MV-4-11 (cell line): ENCODE data around the gene PLEKHG4B.
"Not testable (repeated sequence)": the region's sequence is repeated elsewhere in the genome, so short reads cannot be mapped to it uniquely, and the experiment has no call there.

ENCODE experiments used
- DNase-seq: peaks from one replicate; lab custom pipeline; 2025; lab: John Stamatoyannopoulos, UW

The PLEKHG4B gene

GRCh38 chr5:155651-156410, 63.9 kb downstream of the PLEKHG4B start:
- no peak for DNase-seq

- DNase-seq, result no peak
Observed at GRCh38 chr5:156411-157072, 64.6 kb downstream of the PLEKHG4B start.

DNA sequence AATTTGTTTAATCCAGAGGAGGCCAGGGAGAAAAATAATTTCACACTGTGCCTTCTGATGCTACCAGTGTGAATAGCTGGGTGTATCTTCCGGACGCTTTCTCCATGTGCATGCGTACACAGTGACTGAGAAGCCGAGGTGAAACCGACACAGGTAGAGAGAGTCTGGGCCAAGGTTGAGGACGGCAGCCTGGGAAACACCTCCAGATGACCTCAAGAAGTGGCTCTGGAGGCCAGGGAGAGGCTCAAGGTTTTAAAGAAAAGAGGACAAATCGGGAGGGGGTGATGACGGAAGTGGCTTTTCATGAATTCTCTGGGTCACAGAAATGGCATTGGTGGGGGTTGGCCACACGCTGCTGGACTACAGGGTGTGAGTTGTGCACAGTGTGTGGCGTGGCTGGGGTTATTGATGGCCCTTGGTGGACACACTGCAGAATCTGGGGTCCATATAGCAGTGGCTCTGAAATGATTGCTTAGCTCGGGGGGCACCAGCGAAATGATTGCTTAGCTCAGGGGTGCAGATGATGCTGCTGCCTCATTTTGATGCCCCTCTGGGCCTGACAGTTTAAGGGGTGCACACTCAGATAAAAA, 65.3 kb downstream of the PLEKHG4B start:
- no peak for DNase-seq

- no peak for DNase-seq
Observed at GRCh38 chr5:157801-158200, 65.8 kb downstream of the PLEKHG4B start.

GRCh38 chr5:158807-159447, 67.0 kb downstream of the PLEKHG4B start:
- no peak for DNase-seq

DNA sequence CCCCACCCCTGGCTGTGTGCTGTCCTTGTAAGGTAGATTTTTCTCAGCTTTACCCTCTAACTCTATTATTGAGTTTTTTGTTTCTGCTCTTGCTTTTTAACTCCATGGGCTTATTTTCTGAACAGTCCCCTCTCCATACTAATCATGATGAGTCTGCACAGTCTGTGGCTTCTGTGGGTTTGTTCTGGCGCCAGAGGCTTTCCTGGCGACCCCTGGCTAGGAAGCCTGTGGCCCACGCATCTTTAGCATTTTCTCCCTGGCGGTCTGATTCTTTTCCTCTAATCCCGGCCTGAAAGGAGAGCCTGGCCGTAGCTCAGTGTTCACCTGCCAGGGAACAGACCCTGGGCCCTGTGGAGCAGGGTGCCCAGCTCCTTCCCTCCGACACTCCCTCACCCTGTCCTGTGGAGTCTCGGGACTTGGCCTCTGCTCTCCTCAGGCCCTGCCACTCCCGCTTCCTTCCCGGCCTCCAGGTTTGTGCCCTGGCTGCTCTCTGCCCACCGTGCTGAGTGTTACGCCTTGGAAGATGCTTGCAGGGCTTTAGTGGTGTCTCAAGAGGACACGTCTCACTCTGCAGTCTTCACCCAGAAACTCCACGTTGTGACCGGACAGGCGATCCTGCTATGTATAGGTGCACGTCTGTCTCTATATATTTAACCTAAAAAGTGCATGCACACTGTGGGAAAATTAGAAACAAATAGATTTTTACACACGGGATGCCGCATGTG, 67.6 kb downstream of the PLEKHG4B start:
- DNase-seq, result no peak

GRCh38 chr5:160173-160510, 68.2 kb downstream of the PLEKHG4B start:
- no peak for DNase-seq

GRCh38 chr5:160921-161802, 69.2 kb downstream of the PLEKHG4B start:
- no peak for DNase-seq

DNA sequence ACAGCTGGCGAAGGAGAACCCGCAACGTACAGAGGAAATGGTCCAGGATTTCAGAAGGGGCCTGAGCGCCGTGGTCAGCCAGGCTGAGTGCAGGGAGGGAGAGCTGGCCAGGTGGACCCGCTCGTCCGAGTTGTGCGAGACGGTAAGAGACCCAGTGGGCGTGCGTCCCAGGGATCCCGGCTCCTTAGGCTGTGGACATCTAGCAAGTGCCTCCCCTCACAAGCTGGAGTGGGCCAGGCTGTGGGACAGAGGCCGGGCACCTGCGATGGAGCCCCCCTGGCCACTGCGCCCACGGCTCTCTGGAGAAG, 69.8 kb downstream of the PLEKHG4B start:
- no peak for DNase-seq

- no peak for DNase-seq
Observed at GRCh38 chr5:162190-162564, 70.2 kb downstream of the PLEKHG4B start.

GRCh38 chr5:162565-163337, 70.8 kb downstream of the PLEKHG4B start:
- DNase-seq, result no peak

DNA sequence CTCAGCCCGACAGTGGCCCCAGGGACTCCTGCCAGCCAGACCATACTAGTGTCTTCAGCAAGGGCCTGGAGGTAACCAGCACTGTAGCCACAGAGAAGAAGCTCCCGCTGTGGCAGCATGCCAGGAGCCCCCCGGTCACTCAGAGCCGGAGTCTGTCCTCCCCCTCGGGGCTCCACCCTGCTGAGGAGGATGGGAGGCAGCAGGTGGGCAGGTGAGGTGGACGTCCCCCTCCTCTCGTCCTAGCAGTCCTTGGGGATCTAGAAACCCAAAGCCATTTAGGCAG, 71.3 kb downstream of the PLEKHG4B start:
- no peak for DNase-seq

GRCh38 chr5:163841-164240, 71.9 kb downstream of the PLEKHG4B start:
- DNase-seq, result no peak

DNA sequence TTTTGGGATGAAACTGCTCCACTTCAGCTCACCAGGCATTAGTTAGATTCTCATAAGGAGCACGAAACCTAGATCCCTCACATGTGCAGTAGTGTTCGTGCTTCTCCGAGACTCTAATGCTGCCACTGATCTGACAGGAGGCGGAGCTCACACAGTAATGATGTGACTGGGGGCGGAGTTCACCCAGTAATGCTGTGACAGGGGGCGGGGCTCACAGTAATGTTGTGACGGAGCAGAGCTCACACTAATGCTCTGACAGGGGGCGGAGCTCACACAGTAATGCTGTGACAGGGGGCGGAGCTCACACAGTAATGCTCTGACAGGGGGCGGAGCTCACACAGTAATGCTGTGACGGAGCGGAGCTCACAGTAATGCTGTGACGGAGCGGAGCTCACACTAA, 72.3 kb downstream of the PLEKHG4B start:
- DNase-seq, result no peak

GRCh38 chr5:164783-165182, 72.8 kb downstream of the PLEKHG4B start:
- not testable (repeated sequence) for DNase-seq

DNA sequence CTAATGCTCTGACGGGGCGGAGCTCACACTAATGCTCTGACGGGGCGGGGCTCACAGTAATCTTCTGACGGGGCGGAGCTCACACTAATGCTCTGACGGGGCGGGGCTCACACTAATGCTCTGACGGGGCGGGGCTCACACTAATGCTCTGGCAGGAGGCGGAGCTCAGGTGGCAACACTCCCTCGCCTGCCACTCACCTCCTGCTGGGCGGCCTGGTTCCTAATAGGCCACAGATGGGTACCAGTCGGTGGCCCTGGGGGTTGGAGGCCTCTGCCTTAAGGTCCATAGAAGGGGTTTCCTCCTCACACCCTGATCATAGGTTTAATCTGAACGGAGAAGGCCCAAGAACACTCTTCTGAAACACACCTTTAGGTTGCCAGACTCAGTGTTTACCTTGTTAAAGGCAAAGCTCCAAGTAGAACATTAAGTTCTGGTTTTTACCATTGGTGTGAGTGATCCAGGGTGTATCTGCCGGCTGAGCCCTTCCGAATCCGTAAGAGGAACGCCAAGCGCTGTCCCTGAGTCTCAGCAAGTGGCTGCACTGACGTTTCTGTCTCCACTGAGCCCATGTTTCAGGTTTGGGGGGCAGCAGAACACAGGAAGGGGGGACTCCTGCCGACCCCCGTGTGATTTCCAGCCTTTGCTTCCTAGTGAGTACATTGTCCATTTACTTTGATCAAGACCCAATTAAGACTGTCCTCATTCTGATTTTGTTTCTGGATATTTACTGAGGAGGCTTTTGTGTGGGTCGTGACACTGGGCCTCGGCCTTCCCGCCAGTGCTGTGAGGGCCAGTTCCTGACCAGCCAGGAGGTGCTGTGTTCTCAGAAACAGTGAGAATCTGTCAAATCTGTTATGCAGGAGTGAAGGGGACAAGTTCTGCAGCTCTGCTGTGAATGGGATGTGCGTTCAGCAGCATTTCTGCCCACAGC, 74.7 kb downstream of the PLEKHG4B start:
- no peak for DNase-seq

DNA sequence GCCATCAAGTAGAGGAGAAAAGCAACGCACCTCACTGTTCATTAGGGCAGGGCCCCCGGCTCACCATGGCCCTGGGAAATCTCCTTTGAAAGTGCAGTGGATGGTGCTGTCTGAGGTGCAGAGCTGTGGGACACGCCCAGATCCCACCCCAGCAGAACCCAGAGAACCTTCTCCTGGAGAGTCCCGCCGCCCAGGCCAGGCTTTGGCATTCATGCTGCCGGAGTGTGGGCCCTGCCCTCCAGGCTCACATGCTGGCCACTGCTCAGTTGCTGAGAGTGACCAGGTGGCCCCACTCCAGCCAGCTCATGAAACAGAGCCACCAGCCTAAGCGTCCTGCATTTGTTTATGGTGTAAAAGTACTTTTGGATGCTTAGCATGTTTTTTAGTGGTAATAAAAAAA, 75.5 kb downstream of the PLEKHG4B start:
- no peak for DNase-seq

DNA sequence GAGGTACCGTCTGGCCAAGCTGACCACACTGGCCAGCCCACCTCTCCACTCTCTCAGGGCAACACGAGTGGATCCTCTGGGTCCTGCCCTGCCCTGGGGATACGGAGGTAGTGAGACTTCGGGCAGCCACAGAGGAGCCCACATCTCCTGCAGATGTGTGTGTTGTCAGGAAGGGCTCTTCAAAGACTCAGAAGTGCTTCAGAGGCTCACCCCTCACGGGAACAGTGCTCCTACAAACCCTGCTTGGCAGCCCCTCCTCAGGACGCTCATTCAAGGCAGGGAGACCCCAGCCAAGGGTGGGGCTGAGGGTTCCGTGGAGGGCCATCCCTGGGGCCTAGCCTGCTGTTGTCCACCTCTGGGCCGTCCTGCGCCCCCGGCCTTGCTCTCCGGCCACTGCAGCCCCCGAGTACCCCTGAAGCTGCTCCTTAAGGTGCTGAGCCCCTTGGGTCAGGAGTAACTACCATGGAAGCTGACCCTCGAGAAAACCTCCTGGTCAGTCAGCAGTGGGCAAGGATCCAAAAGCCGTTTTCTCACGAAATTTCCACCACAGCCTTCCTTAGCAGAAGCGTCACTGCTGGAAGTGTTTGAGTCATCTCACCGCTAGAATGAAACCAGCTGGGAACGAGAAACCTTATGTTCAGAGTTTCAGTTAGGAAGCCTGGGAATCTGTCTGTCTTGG, 76.2 kb downstream of the PLEKHG4B start:
- DNase-seq, result no peak

DNA sequence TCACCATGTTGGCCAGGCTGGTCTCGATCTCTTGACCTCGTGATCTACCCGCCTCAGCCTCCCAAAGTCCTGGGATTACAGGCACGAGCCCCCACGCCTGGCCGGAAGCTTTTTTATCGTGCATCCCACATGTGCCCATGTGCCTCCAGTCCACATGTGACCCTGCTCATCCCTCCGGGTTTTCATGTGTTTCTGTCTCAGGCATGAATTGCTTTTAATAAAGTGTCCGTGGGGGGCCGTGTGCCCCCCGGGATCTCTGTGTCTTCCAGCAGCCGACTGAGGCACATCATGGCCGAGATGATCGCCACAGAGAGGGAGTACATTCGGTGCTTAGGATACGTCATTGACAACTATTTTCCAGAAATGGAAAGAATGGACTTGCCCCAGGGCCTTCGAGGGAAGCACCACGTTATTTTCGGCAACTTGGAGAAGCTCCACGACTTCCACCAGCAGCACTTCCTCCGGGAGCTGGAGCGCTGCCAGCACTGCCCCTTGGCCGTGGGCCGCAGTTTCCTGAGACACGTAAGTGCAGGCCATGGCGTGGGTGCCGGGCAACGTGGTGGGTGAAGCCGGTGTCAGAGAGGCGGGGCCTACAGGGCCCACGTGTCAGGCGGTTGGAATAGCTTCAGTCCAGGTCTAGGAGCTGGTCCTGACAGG, 77.2 kb downstream of the PLEKHG4B start:
- DNase-seq, result no peak
